Right atrium auricular region (tissue), 2 donors: Measurements from ENCODE around the gene C19orf53. TPM values are rescaled to one million over a fixed set of nuclear protein-coding genes. Genes with fewer than 3 reads are reported as not detected.

Source experiments
- DNase-seq: peaks from one replicate; pipeline ENCODE4 v3.0.0-alpha.2; 2019; ENCODE audit warnings: low spot score
- H3K27ac ChIP-seq, 2 donors: fragments of 200-600 bp; sonication (generic); 1 replicate in 1 of 2; 2 replicates in 1 of 2; pipeline ENCODE4 v1.5.1; 2016 to 2019
- H3K27me3 ChIP-seq, 2 donors: fragments of 200-600 bp; sonication (generic); one replicate each; pipeline versions ENCODE4 v1.5.1 to v1.6.0; 2017 to 2019
- H3K36me3 ChIP-seq: fragments of 200-600 bp; sonication (generic); one replicate; pipeline ENCODE4 v1.5.1; 2016
- H3K4me1 ChIP-seq, 2 donors: fragments of 200-600 bp; sonication (generic); one replicate each; pipeline versions ENCODE4 v1.5.1 to v1.6.0; 2017 to 2019
- H3K4me3 ChIP-seq, 2 donors: fragments of 200-600 bp; sonication (generic); 1 replicate in 1 of 2; 2 replicates in 1 of 2; pipeline ENCODE4 v1.5.1; 2017 to 2019; ENCODE audit warnings: mild to moderate bottlenecking in 1 of 2, moderate library complexity in 1 of 2
- H3K9me3 ChIP-seq, 2 donors: fragments of 200-600 bp; sonication (generic); one replicate each; pipeline ENCODE4 v1.5.1; 2019
- CTCF ChIP-seq, 2 donors: fragments of 200-600 bp; sonication (generic); IDR thresholded peaks; one replicate each; pipeline ENCODE4 v1.5.1; 2019; ENCODE audit warnings: antibody characterized with exemption in 2 of 2
- total RNA-seq, 2 donors: library from RNA; depleted of rRNA; stranded (reverse); fragments of >200 nt; gene quantifications; one replicate each; pipeline ENCODE4 v1.1.0, GENCODE V29; 2016

C19orf53 gene
- total RNA-seq, 2 donors from 2014 or later, result 272 to 304 TPM

DNA sequence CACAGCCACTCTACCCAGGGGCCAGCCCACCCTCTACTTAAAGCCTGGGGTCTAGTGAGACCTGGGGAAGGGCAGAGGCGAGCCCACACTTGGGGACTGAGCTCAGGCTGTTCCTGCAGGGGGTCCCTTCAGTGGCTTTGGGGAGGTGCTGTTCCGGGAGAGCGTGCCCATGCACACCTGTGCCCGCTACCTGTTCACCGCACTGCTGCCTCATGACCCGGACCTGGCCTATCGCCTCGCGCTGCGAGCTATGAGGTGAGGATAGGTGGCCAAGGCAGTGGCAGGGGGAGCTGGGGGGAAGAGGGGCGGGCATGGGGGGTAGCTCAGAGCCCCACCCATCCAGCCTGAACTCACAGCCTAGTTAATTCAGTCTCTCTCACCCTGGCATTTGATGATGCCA, 45.0 kb downstream of the C19orf53 start:
- Histone ChIP-seq H3K4me1 (peaks cover 0 to 11% of the 10 kb centered on the region in 2 donors), H3K36me3 (peaks cover 6% of the 10 kb centered on the region), H3K4me3 (no peak overlapping the region), H3K27ac (no peak overlapping the region), H3K9me3 (no peaks in the 10 kb centered on the region), H3K27me3 (no peaks in the 10 kb centered on the region)
- no peak for DNase-seq
- TF ChIP-seq CTCF (IDR thresholded peaks at IDR 0.05), result no peak

GRCh38 chr19:13821292-13821691, 47.0 kb downstream of the C19orf53 start:
- Histone ChIP-seq H3K27ac (peak overlapping the region; percentile 42 to 43), H3K4me3 (no peak overlapping the region), H3K27me3 (no peaks in the 10 kb centered on the region), H3K36me3 (peaks cover 10% of the 10 kb centered on the region), H3K4me1 (peaks cover 0 to 11% of the 10 kb centered on the region in 2 donors), H3K9me3 (no peaks in the 10 kb centered on the region)
- no peak for DNase-seq
- no peak for TF ChIP-seq CTCF (IDR thresholded peaks at IDR 0.05)

DNA sequence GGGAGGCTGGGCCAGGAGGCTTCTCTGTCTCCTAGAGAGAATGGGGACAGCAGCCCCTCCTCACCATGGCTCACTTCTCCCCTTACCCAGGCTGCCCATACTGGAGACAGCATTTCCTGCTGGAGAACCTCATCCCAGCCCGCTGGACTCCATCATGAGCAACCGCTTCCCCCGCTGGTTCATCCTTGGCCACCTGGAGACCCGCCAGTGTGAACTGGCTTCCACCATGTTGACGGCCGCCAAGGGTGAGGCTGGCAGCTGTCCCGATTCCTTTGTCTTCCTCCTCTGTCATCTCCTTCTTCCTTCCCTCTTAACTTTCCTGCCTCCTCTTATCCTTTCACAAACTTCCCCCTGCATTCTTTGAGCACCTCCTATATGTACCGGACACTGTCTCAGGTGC, 49.0 kb downstream of the C19orf53 start:
- peaks cover 0 to under 1% of the 10 kb centered on the region in 2 donors for H3K4me1 ChIP-seq
- no peaks in the 10 kb centered on the region for H3K9me3 ChIP-seq
- no peak for DNase-seq
- TF ChIP-seq CTCF (IDR thresholded peaks at IDR 0.05), result no peak
- no peak overlapping the region for H3K4me3 ChIP-seq
- H3K27ac ChIP-seq, result peak overlapping the region; percentile 39 to 49
- no peaks in the 10 kb centered on the region for H3K27me3 ChIP-seq
- H3K36me3 ChIP-seq, result peaks cover 10% of the 10 kb centered on the region

DNA sequence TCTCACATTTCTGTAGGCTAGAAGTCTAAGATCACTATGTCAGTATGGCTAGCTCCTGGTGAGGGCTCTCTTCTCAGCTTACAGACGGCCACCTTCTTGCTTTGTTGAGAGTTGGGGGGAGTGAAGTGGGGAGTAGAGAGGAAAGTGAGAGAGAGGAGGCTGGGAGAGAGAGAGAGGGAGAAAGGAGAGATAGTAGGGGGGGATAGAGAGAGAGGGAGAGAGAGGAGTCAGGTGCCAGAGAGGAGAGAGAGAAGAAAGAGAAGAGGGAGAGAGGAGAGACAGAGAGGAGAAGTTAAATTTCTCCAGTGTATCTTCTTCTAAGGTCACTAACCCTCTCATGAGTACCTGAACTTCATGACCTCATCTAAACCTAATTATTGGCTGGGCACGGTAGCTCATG, 49.6 kb downstream of the C19orf53 start:
- Histone ChIP-seq H3K27ac (no peak overlapping the region), H3K4me1 (no peaks in the 10 kb centered on the region), H3K36me3 (peaks cover 10% of the 10 kb centered on the region), H3K9me3 (no peaks in the 10 kb centered on the region), H3K27me3 (no peaks in the 10 kb centered on the region), H3K4me3 (no peak overlapping the region)
- no peak for DNase-seq
- no peak for TF ChIP-seq CTCF (IDR thresholded peaks at IDR 0.05)

DNA sequence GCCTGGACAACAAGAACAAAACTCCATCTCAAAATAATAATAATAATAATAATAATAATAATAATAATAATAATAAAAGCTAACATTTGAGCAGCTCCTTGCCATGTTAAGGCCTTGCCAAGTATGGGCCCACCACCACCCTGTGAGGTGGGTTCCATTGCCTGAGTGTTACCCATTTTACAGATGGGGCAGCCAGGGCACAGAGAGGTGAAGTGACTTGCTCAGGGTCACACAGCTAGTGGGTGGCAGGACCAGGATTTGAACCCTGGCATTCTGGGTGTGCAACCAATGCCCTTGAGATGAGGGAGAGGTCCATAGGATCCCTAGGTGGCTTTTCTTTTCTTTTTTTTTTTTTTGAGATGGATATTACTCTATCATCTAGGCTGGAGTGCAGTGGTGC, 50.4 kb downstream of the C19orf53 start:
- no peak for TF ChIP-seq CTCF (IDR thresholded peaks at IDR 0.05)
- no peaks in the 10 kb centered on the region for H3K4me1 ChIP-seq
- no peak overlapping the region for H3K4me3 ChIP-seq
- H3K9me3 ChIP-seq, result no peaks in the 10 kb centered on the region
- H3K27me3 ChIP-seq, result no peaks in the 10 kb centered on the region
- peaks cover 10% of the 10 kb centered on the region for H3K36me3 ChIP-seq
- H3K27ac ChIP-seq, result no peak overlapping the region
- no peak for DNase-seq
